AG20443 (cell line): ENCODE measurements around the gene F3.
A peak's percentile ranks its signal among the peaks of the same experiment; 100 is the strongest.

Experiments
- DNase-seq: peaks from one replicate; pipeline ENCODE4 v3.0.0; 2012; ENCODE audit warnings: low spot score, mixed read lengths

F3 gene

DNA sequence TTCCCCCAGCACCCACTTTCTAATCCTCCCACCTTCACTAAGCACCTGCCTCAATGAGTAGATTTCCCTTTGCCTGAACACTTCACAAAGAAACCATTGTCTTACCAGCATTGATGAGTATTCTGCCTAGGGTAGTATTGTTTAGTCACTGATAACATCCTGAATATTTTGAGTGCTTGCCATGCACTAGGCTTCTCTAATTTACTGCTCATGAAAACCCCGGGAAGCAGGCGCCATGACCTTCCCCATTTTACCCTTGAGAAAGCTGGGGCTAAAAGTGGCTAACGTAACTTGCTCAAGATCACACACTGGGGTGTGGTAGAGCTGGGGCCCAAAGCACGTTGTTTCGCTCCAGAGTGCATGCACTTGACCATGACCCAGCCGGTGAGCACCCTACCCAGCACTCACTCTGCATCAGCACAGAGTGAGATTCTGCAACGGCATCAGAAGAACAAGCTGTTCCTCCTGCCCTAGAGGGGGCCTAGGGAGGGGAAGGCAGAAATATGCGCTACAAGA, 10.6 kb upstream of the F3 start:
- DNase-seq, result no peak

DNA sequence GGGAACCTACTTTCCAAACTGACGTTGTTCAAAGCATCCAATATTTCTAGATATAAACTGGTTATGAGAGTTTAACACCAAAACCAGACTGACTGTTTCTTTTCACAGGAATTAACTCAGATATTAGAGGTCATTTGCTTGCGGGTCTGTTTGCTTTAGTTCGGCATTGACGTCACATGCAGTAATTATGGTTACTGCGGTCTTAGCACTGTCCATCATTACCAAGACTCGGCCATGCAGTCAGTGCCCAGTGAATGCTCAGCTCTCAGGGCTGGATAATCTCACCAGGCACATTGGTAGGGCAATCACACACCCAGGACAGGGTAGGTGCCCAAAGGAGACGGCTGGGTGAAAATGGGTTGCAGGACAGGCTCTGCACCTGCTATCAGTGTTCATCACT, 9.9 kb upstream of the F3 start:
- no peak for DNase-seq

DNA sequence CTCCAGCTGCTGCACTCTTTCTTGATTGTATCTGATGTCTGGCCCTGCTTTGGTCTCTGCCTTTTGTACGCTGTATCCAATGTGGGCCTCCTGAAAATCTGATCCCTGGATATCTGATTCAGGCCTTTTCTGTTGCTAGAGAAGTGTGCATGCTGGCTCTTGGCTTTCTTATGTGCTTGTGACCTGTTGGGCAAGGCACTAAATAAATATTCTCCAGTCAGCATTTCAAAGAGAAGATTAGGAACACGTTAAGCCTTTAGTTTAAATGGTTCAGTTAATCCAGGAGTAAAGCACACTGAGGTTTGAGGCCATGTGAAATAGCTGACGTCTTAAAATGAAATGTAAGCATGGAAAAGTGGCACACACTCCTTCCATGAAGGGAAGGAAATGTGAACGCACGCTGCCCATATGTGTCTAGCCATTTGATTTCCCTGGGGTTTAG, 9.3 kb upstream of the F3 start:
- DNase-seq, result no peak

DNA sequence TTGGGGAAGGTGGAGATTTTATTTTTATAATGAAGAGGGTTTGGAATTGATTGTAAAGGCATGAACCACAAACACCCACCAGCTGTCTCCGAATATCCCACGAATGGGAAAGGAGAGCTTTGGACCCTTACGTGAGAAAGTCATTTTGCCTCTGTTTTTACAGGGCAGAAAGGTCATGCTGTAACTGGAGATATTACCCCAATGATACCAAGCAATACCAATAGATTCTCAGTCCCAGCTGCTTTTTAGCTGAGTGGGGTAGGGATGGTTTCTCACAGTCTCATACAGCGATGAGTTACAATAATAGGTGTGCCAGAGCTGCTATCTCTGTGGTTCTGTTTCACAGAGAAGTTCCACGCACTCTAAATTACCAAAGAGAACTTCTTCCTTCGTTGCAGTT, 8.8 kb upstream of the F3 start:
- no peak for DNase-seq

GRCh38 chr1:94549706-94550105, 8.1 kb upstream of the F3 start:
- no peak for DNase-seq

GRCh38 chr1:94544706-94545490, 3.3 kb upstream of the F3 start:
- peak; percentile 52 for DNase-seq

DNA sequence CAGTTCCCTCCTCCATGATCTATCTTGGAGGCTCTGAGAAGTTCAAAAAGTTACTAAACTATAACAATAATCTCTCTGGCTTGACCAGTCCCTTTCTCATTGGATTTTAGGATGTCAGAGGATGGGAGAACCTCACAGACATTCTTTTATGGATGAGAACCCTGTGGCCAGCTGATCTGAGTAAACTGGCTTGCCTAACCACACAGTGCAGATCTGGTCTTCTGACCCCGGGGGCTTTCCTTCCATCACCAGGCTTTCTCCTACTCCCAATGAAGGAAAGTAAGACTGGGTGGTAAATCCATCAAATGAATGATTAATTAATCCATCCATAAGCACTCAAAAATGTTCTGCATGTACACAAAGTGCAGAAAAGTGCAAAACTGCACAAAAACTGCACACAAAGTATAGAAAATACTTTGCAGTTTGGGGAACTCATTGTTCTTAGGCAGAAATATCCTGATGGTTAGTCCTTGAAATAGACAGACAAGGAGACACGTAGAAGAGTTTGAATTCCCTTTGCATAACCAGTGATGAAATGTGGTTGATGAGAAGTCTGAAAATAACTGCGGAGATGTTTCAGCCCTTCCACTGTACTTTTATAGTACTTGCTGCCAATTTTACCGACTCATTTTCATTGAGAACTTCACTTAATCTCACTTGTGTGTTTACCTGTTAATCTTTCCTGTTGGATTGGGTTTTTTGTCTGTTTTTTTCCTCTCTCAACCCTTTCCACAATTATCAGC, 2.5 kb upstream of the F3 start:
- DNase-seq, result no peak

GRCh38 chr1:94543001-94543400, 1.4 kb upstream of the F3 start:
- DNase-seq, result no peak

GRCh38 chr1:94542088-94542870, 720 bp upstream of the F3 start:
- peak; percentile 67 for DNase-seq

DNA sequence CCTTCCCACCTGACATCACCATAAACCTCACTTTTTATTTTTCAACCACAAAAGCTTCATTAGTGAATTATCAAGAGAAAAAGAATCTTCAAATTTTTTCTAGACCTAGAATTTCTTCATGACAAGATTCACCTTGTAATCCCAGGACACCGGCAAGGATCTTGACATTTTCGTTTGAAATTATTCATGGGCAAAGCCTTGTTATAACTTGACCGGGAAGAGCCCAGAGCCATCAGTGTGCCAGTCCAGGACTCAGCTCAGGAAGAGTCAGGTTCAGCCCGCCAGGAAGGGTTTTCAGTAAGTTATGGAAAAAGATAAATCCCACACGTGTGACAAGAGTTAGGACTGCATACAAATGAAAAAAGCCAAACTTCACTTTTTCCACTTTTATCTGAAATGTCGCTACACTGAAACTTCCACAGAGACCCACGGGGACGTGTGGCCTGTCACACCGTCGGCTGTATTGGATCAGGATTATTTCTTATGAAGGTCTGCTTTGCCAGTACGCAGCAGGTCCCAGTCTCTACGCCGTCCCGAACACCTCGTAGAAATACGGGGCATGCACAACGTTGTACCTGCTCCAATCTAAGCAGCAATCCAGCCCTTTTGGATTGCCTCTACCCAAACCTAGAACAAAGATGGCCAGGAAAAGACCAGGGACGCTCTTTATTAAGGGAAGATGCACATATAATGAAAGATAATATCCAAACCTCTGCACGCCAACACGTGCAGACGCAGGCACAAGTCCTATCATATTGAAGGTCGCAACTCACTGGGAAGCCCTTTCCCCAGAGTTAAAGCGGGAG, 916 bp downstream of the F3 start:
- no peak for DNase-seq

DNA sequence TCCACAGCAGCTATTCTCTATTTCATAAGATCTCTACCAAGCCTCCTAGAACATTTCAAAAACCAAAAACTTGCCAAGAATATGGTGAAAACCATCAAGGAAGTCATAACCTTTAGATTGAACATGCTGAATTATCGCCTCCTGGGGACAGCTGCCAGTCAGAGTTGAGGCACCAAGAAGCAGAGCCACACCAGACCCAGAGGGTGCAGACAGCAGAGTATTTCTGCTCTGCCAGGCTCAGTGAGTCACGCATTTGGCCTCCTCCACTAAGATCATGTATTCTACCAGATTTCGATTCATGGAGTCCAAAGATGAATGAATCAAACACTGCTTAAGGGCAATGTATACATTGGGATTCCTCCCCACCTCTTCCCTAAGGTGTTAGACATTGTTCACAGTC, 2.1 kb downstream of the F3 start:
- DNase-seq, result no peak

GRCh38 chr1:94538243-94538827, 3.2 kb downstream of the F3 start:
- DNase-seq, result no peak

DNA sequence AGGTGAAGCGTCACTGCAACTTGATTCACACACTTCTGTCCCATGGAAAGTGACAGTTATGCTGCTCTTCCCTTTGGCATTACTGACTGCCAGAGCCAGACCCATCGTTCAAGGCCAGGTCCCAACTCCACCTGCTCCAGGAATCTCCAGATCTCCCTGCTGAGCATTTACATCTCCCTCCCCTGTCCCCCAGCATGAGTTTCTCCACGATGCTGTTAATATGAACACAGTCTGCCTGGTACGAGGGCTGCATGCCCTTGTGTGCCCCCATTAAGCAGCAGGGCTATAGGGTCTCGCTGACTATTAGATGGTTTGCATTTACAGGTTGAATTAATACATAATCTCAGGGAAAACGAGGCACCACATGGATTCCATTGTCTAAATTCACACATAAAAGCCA, 4.3 kb downstream of the F3 start:
- DNase-seq, result no peak

- no peak for DNase-seq
These were observed 5.7 kb downstream of the F3 start for GRCh38 chr1:94535879-94536278.

DNA sequence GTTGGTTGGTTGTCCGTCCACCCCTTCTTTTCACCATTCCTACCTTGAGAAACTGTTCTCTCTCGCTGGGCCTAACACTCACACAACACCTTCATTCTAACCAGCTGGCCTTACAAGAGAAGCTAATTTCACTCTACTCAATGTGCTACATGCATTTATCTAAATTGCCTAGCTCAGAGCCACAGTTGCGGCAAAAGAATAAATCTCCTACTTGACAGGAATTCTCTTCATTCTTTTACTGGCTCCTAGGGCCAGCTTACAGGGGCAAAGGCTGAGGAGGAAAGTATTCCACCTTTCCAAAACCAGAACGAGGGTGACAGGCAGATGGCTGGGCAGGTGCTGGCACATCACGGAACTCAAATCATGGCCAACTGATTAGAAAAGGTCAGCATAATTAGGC, 6.5 kb downstream of the F3 start:
- DNase-seq, result no peak

GRCh38 chr1:94532077-94532476, 9.5 kb downstream of the F3 start:
- no peak for DNase-seq

- DNase-seq, result no peak
These were observed 9.9 kb downstream of the F3 start for GRCh38 chr1:94531664-94532063.

GRCh38 chr1:94530373-94530878, 11.1 kb downstream of the F3 start:
- DNase-seq, result no peak

DNA sequence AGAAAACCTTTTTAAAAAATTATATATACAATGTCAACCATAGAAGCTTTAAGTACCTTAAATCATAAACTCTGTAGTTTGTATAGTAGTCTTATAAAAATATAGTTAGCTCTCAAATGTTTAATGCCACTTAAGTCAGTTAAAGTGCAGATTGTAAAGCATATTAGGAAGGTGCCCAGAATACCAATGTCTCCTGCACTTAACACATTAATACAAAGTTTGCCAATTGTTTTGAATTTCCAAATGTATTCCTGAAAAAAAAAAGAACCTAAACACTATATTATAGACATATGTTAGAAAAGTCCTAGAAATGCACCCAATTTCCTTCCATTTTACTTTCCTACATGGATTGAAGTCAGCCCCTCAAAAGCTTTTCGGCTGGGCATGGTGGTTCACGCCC, 12.1 kb downstream of the F3 start:
- DNase-seq, result no peak

DNA sequence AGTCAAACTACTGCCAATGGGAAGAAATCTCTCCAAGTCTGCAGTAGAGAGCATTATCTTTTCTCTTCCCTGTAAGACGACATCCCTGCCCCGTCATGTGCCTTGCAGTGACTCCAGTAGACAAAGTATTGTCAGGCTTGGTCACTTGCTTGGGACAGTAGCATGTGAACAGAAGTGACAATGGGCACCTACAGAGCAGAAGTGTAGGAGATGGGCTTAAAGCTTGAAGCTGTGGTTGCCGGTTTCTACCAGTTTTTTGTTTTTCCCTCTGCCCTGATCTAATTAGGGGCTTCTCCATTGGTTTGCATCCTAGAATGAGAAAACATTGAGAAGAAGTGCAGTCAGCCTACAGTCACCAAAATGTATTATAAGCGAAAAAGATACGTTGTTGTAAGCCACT, 12.7 kb downstream of the F3 start:
- DNase-seq, result no peak

DNA sequence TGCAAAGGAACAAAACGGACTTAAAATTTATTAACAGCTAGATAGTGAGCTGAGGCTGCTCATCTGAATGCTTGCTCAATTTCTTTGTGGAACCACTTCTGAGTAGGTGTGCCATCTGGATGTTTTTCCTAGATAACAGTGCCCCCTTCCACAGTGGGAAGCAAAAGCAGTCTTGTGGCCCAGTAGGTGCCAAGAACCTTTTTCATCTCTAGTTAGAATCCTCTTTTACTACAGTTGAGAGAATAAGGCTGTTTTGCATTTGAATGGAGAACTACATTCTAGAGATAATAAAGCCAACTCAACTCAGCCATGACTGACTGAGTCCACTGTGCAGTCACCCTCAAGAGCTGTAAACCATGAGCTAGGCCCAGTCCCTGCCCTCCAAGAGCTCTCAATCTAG, 13.3 kb downstream of the F3 start:
- no peak for DNase-seq
